PC-3 (cell line): ENCODE data around the gene SRPRA. TPM values are rescaled to one million over a fixed set of nuclear protein-coding genes. Genes with fewer than 3 reads are reported as not detected.

Experiments
- ATAC-seq: fragments of 200-7000 bp; cut with Tn5 transposase; 2 replicates; pipeline ENCODE4 v1.9.1; 2020; ENCODE audit warnings: mild to moderate bottlenecking, moderate library complexity
- BruUV-seq: library from RNA; stranded (reverse); fragments of 400-500 nt; replicated peaks from 2 replicates; lab custom pipeline; 2021; lab: Mats Ljungman, UMichigan
- CTCF ChIA-PET: fragments of 300-600 bp; sonication (Branson Sonifier 250); formaldehyde crosslinking; loops from one replicate; lab custom pipeline; 2022; ENCODE audit warnings: antibody characterized with exemption; lab: Charles Lee
- POLR2A ChIA-PET: fragments of 300-600 bp; sonication (Branson Sonifier 250); formaldehyde crosslinking; loops from one replicate; lab custom pipeline; 2022; ENCODE audit warnings: antibody characterized with exemption; ENCODE audit not compliant: unreplicated experiment; lab: Charles Lee
- DNase-seq: peaks from one replicate; pipeline ENCODE4 v3.0.0-alpha.2; 2015
- H2AFZ ChIP-seq: fragments of 300-600 bp; sonication (generic); 2 replicates; pipeline ENCODE4 v1.6.0; 2016; ENCODE audit warnings: antibody characterized with exemption, low read length
- H3F3A ChIP-seq: fragments of 300-600 bp; sonication (generic); one replicate; pipeline ENCODE4 v1.6.0; 2017; ENCODE audit warnings: antibody characterized with exemption, low read length, control low read depth, mild to moderate bottlenecking; ENCODE audit not compliant: unreplicated experiment
- H3K27ac ChIP-seq: fragments of 300-600 bp; sonication (generic); 2 replicates; pipeline ENCODE4 v1.5.1; 2016; ENCODE audit warnings: mild to moderate bottlenecking, low read length
- H3K27me3 ChIP-seq: fragments of 300-600 bp; sonication (generic); 2 replicates; pipeline ENCODE4 v1.6.1; 2016; ENCODE audit warnings: low read length, mixed read lengths
- H3K36me3 ChIP-seq: fragments of 300-600 bp; sonication (generic); 2 replicates; pipeline ENCODE4 v1.6.1; 2016; ENCODE audit warnings: low read depth, mixed run types, low read length, mixed read lengths
- H3K4me1 ChIP-seq: fragments of 300-600 bp; sonication (generic); 2 replicates; pipeline ENCODE4 v1.5.1; 2016; ENCODE audit warnings: low read length; ENCODE audit not compliant: insufficient read depth
- H3K4me2 ChIP-seq: fragments of 300-600 bp; sonication (generic); 2 replicates; pipeline ENCODE4 v1.6.0; 2016; ENCODE audit warnings: low read length
- H3K4me3 ChIP-seq: fragments of 300-600 bp; sonication (generic); 2 replicates; pipeline ENCODE4 v1.5.1; 2016; ENCODE audit warnings: mild to moderate bottlenecking, low read length, mixed read lengths
- H3K79me2 ChIP-seq: fragments of 300-600 bp; sonication (generic); 2 replicates; pipeline ENCODE4 v1.6.1; 2017; ENCODE audit warnings: low read length, mixed read lengths
- H3K9ac ChIP-seq: fragments of 300-600 bp; sonication (generic); 2 replicates; pipeline ENCODE4 v1.6.0; 2016; ENCODE audit warnings: mild to moderate bottlenecking, low read length
- H3K9me2 ChIP-seq: fragments of 300-600 bp; sonication (generic); replicated peaks from 2 replicates; pipeline ENCODE4 v1.6.1; 2016; ENCODE audit warnings: mixed run types, low read length, mixed read lengths
- H3K9me3 ChIP-seq: fragments of 300-600 bp; sonication (generic); 2 replicates; pipeline ENCODE4 v1.6.1; 2016; ENCODE audit warnings: low read length, mixed read lengths
- H4K20me1 ChIP-seq: fragments of 300-600 bp; sonication (generic); 2 replicates; pipeline ENCODE4 v1.6.1; 2016; ENCODE audit warnings: low read length, mixed read lengths
- CTCF ChIP-seq: fragments of 300-600 bp; sonication (generic); conservative IDR thresholded peaks from 2 replicates; pipeline ENCODE4 v1.5.1; 2017; ENCODE audit warnings: antibody characterized with exemption, low read depth, mild to moderate bottlenecking, low read length
- EZH2 ChIP-seq: fragments of 300-600 bp; sonication (generic); IDR thresholded peaks from one replicate; pipeline ENCODE4 v1.6.1; 2017; ENCODE audit warnings: antibody characterized with exemption, mild to moderate bottlenecking, low read length; ENCODE audit not compliant: unreplicated experiment
- EZH2phosphoT487 ChIP-seq: fragments of 300-600 bp; sonication (generic); IDR thresholded peaks from 2 replicates; pipeline ENCODE4 v1.6.1; 2018; ENCODE audit warnings: mild to moderate bottlenecking, antibody characterized with exemption, low read length, borderline replicate concordance
- intact Hi-C: fragments of 100-400 bp; cut with micrococcal nuclease; formaldehyde crosslinking; loops from 2 replicates; pipeline ENCODE4 v1.9.0; 2023
- total RNA-seq: library from RNA; depleted of rRNA; stranded (reverse); fragments of >200 nt; gene quantifications from 2 replicates; pipeline ENCODE4 v1.2.3, GENCODE V29; 2014

Gene SRPRA
- total RNA-seq, 1 experiment from 2014 or later: 143 TPM

- H3K9me3 ChIP-seq: no peaks in the 10 kb centered on the region
- no peak for ATAC-seq
- no peaks in the 10 kb centered on the region for H3K27me3 ChIP-seq
- BruUV-seq: no TSS peak
- POLR2A ChIA-PET: interaction anchor here (0.5 to 0.6 kb wide), 3 partner anchors 12 to 190 kb away, joined by 3 to 4 read pairs (median 3); no protein-coding TSS in a partner anchor
- peaks cover 13% of the 10 kb centered on the region for H3K4me1 ChIP-seq
- H3K36me3 ChIP-seq: no peaks in the 10 kb centered on the region
- H3K27ac ChIP-seq: no peak overlapping the region
- no peaks in the 10 kb centered on the region for H3K9me2 ChIP-seq
- 0 out of 2 replicates have a peak, but pooled peaks cover 6% of the 10 kb centered on the region for H4K20me1 ChIP-seq
- H3F3A ChIP-seq: no peaks in the 10 kb centered on the region
- intact Hi-C loops: loop anchor here (10.0 kb wide), 1 partner anchor 268 kb away; no protein-coding TSS in a partner anchor
- peaks cover 94% of the 10 kb centered on the region for H3K79me2 ChIP-seq
- H3K4me3 ChIP-seq: no peak overlapping the region
- no peak overlapping the region for H2AFZ ChIP-seq
- H3K4me2 ChIP-seq: no peak overlapping the region
- no peak for TF ChIP-seq EZH2phosphoT487
- TF ChIP-seq CTCF: no peak
- TF ChIP-seq EZH2: no peak
- no peak for DNase-seq
- no peak overlapping the region for H3K9ac ChIP-seq
- CTCF ChIA-PET: no interaction called here
Measured at GRCh38 chr11:126216526-126217305, 52.0 kb downstream of the SRPRA start.

- Histone ChIP-seq H3K9ac (no peak overlapping the region), H3K27ac (no peak overlapping the region), H3K36me3 (no peaks in the 10 kb centered on the region; the same call in 1 of the 2 replicates), H3K27me3 (no peaks in the 10 kb centered on the region), H2AFZ (no peak overlapping the region), H3K4me2 (no peak overlapping the region), H3K9me3 (no peaks in the 10 kb centered on the region), H3K79me2 (peaks cover 90% of the 10 kb centered on the region), H3F3A (no peaks in the 10 kb centered on the region), H3K4me1 (peaks cover 20% of the 10 kb centered on the region), H4K20me1 (0 out of 2 replicates have a peak, but pooled peaks cover 10% of the 10 kb centered on the region), H3K4me3 (no peak overlapping the region), H3K9me2 (no peaks in the 10 kb centered on the region)
- CTCF ChIA-PET: no interaction called here
- no peak for TF ChIP-seq EZH2
- TF ChIP-seq EZH2phosphoT487: no peak
- TF ChIP-seq CTCF: no peak
- no TSS peak for BruUV-seq
- no peak for ATAC-seq
- no peak for DNase-seq
- POLR2A ChIA-PET: no interaction called here
- intact Hi-C loops: loop anchor here (10.0 kb wide), 1 partner anchor 270 kb away; no protein-coding TSS in a partner anchor
Measured at GRCh38 chr11:126214841-126215240, 53.9 kb downstream of the SRPRA start.

DNA sequence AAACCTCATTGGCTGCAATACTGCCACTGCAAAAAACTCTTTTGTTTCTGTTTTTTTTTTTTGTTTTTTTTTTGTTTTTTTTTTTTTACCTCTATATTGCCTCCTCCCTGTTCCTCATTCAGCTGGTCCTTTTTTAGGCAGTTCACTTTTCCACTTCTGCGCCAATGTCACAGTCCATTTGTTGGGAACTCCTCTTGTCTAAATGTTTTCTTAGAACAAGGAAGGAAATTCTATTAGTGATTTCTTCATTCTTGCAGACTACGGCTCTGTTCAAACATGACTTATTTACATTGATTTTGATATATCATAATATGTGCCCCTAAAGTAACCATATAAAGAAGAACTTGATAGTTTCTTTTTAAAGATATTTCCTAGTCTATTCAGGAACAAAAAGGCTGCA lies 54.3 kb downstream of the SRPRA start:
- peaks cover 4% of the 10 kb centered on the region; the same call in 1 of the 2 replicates for H3K36me3 ChIP-seq
- intact Hi-C loops: loop anchor here (10.0 kb wide), 1 partner anchor 270 kb away; no protein-coding TSS in a partner anchor
- ATAC-seq: no peak
- no peaks in the 10 kb centered on the region for H3K9me3 ChIP-seq
- H3K4me1 ChIP-seq: peaks cover 20% of the 10 kb centered on the region
- H3K9ac ChIP-seq: no peak overlapping the region
- no peak overlapping the region for H3K4me3 ChIP-seq
- H3K27ac ChIP-seq: no peak overlapping the region
- POLR2A ChIA-PET: no interaction called here
- no peaks in the 10 kb centered on the region for H3F3A ChIP-seq
- CTCF ChIA-PET: no interaction called here
- TF ChIP-seq EZH2 (no peak), EZH2phosphoT487 (no peak), CTCF (no peak)
- no peak overlapping the region for H2AFZ ChIP-seq
- DNase-seq: no peak
- no peaks in the 10 kb centered on the region for H3K9me2 ChIP-seq
- H3K27me3 ChIP-seq: no peaks in the 10 kb centered on the region
- no peak overlapping the region for H3K4me2 ChIP-seq
- peaks cover 90% of the 10 kb centered on the region for H3K79me2 ChIP-seq
- BruUV-seq: no TSS peak
- H4K20me1 ChIP-seq: 0 out of 2 replicates have a peak, but pooled peaks cover 10% of the 10 kb centered on the region
